GM18511 (cell line): ENCODE data around the gene IGSF10.
A peak's percentile ranks its signal among the peaks of the same experiment; 100 is the strongest.

Source experiments
- ATAC-seq: cut with Tn5 transposase; IDR thresholded peaks from one replicate; pipeline ENCODE4 v1.9.1; 2021; ENCODE audit warnings: mild to moderate bottlenecking, moderate library complexity; ENCODE audit not compliant: unreplicated experiment

The IGSF10 gene

GRCh38 chr3:151423091-151423490 lies 37.8 kb downstream of the IGSF10 start:
- ATAC-seq, result no peak

- peak; percentile 75 for ATAC-seq
These were observed 38.9 kb downstream of the IGSF10 start for GRCh38 chr3:151421938-151422337.

- no peak for ATAC-seq
These were observed 41.1 kb downstream of the IGSF10 start for GRCh38 chr3:151419806-151420205.

- ATAC-seq, result no peak
These were observed 45.6 kb downstream of the IGSF10 start for GRCh38 chr3:151415289-151415688.

- no peak for ATAC-seq
These were observed 47.9 kb downstream of the IGSF10 start for GRCh38 chr3:151412989-151413388.
